ENCODE measurements around the gene TREH. TPM values are rescaled to one million over a fixed set of nuclear protein-coding genes. Genes with fewer than 3 reads are reported as not detected.

The TREH gene
- total and polyA plus RNA-seq, 2 of the 8 experiments (the other 6 are each of a cell fraction or from before 2014, with no cell fraction given): 0.03 TPM; not detected in 1

DNA sequence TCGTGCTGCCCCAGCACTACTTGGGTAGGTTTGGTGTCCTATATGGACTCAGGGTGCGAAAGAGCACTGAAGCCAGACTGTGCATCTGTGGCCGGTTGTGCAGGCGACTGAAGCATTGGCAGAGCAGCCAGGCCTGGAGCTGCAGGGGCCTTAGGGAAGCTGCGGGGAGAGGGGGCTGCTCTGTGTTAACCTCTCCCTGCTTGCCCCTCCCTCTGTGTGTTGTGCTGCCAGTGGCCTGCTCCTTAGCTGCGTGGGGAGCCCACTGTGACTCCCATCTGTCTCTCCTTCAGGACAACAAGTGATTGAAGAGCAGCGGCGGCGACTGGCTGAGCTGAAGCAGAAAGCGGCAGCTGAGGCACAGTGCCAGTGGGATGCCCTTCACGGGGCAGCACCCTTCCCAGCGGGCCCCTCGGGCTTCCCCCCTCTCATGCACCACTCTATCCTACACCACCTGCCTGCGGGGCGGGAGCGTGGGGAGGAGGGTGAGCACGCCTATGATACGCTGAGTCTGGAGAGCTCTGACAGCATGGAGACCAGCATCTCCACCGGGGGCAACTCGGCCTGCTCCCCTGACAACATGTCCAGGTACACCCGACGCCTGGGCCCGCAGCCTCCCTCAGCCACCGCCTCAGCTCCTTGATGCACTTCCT, 34.3 kb downstream of the TREH start:
- Histone ChIP-seq H3K27ac (ENCODE audit: low read depth, low read length) (no peak overlapping the region), H3K4me3 (ENCODE audit: extremely low read depth in 1 of 4, insufficient read depth in 2 of 4, low read depth in 3 of 4, low read length in 4 of 4) (no peak overlapping the region), H3K23me2 (ENCODE audit: low read depth, low read length) (no peaks in the 10 kb centered on the region), H2BK15ac (ENCODE audit: low read length) (no peak overlapping the region), H4K91ac (replicated peaks; ENCODE audit: insufficient read length, low read length) (no peak overlapping the region), H4K20me1 (replicated peaks in 1 of 2; ENCODE audit: control insufficient read depth in 1 of 2, insufficient read depth in 2 of 2, low read length in 2 of 2) (peaks cover 0 to 9% of the 10 kb centered on the region in 2 experiments), H3K9ac (replicated peaks in 1 of 4; ENCODE audit: extremely low read depth in 1 of 4, low read depth in 3 of 4, low read length in 3 of 4) (no peak overlapping the region), H2BK20ac (ENCODE audit: low read length) (no peak overlapping the region), H3K4me1 (replicated peaks in 1 of 4; ENCODE audit: control insufficient read depth in 3 of 4, insufficient read depth in 4 of 4, low read length in 3 of 4) (no peaks in the 10 kb centered on the region), H3K79me1 (ENCODE audit: low read depth, low read length) (peaks cover 3% of the 10 kb centered on the region; the same call in 1 of the 2 replicates), H3K18ac (ENCODE audit: extremely low read depth, low read length) (no peak overlapping the region), H3K36me3 (ENCODE audit: control insufficient read depth in 2 of 4, insufficient read depth in 4 of 4, low read length in 3 of 4) (peaks cover 20 to 69% (median 53%) of the 10 kb centered on the region in 4 experiments), H3K23ac (ENCODE audit: insufficient read length) (no peak overlapping the region), H3K79me2 (ENCODE audit: control insufficient read depth in 1 of 2, insufficient read depth in 2 of 2, low read length in 2 of 2) (no peaks in the 10 kb centered on the region), H4K5ac (ENCODE audit: insufficient read length, low read depth, low read length) (no peak overlapping the region), H2AK5ac (ENCODE audit: low read depth, low read length) (no peak overlapping the region), H3K27me3 (replicated peaks in 1 of 4; ENCODE audit: control insufficient read depth in 3 of 4, extremely low read depth in 1 of 4, insufficient read depth in 3 of 4, low read length in 3 of 4) (no peaks in the 10 kb centered on the region), H3K4me2 (ENCODE audit: insufficient read depth in 1 of 2, low read depth in 2 of 2, low read length in 2 of 2) (no peak overlapping the region), H3K56ac (replicated peaks; ENCODE audit: insufficient read length, low read depth, low read length) (no peak overlapping the region), H4K8ac (ENCODE audit: extremely low read depth, insufficient read depth, low read length) (no peak overlapping the region), H3K14ac (ENCODE audit: insufficient read length) (no peak overlapping the region), H3K4ac (replicated peaks; ENCODE audit: insufficient read length, low read depth, low read length) (no peak overlapping the region), H2AFZ (ENCODE audit: low read length) (no peak overlapping the region), H3K9me3 (ENCODE audit: insufficient read depth in 2 of 2, low read depth in 1 of 2, low read length in 1 of 2) (no peaks in the 10 kb centered on the region), H2BK5ac (ENCODE audit: low read depth, low read length) (peak overlapping the region; percentile 60; the same call in 1 of the 2 replicates), H2BK12ac (ENCODE audit: low read depth, low read length) (no peak overlapping the region), H2BK120ac (replicated peaks; ENCODE audit: low read depth, low read length) (no peak overlapping the region)
- 91% methylated on average over 22 of the region's 24 CpGs; no CpG with 5 or more reads in 1 of the 2 experiments for WGBS, 2 experiments (ENCODE audit: extremely low coverage in 1 of 2, insufficient coverage in 1 of 2, insufficient read length in 1 of 2, insufficient replicate concordance in 2 of 2, low coverage in 1 of 2, low lambda C conversion rate in 2 of 2, missing lambda C conversion rate in 1 of 2)
- FAIRE-seq (no peak), DNase-seq (ENCODE audit: low read depth in 1 of 2, low spot score in 2 of 2) (no peak)
- CTCF ChIA-PET (ENCODE audit: partially characterized antibody): interaction anchor here (0.7 to 19.1 kb wide), 6 partner anchors 9 to 45 kb away, joined by 3 to 435 read pairs (median 8); partner anchors contain the start of gene PHLDB1
- POLR2A ChIA-PET (ENCODE audit: partially characterized antibody): interaction anchor here (7.7 to 25.8 kb wide), 3 partner anchors 10 to 30 kb away, joined by 71 to 574 read pairs (median 271); partner anchors contain the start of gene PHLDB1
